Lower leg skin (tissue), 4 donors: ENCODE results near the gene VSIG1. TPM values are rescaled to one million over a fixed set of nuclear protein-coding genes. Genes with fewer than 3 reads are reported as not detected.

Experiments
- DNase-seq, 2 donors: peaks; one replicate each; pipeline ENCODE4 v3.0.0-alpha.2; 2019; ENCODE audit warnings: low spot score in 2 of 2
- H3K4me3 ChIP-seq: fragments of 200-600 bp; sonication (generic); 2 replicates; pipeline ENCODE4 v1.5.1; 2017; ENCODE audit warnings: mild to moderate bottlenecking, low read depth; ENCODE audit not compliant: poor library complexity, severe bottlenecking
- CTCF ChIP-seq, 3 donors: fragments of 450-650 bp; IDR thresholded peaks; one replicate each; pipeline ENCODE4 v1.5.1; 2016; ENCODE audit warnings: antibody characterized with exemption in 3 of 3, mild to moderate bottlenecking in 3 of 3, moderate library complexity in 2 of 3
- POLR2A ChIP-seq, 2 donors: fragments of 450-650 bp; IDR thresholded peaks; one replicate each; pipeline ENCODE4 v1.6.1; 2016 to 2017; ENCODE audit warnings: antibody characterized with exemption in 2 of 2, mild to moderate bottlenecking in 1 of 2, moderate library complexity in 1 of 2
- WGBS, 2 donors: methylation state at CpG; one replicate each; pipeline ENCODE4 v1.1.5; 2018; 5-methylcytosine and 5-hydroxymethylcytosine counted together
- intact Hi-C: fragments of 100-400 bp; cut with DNase I; formaldehyde crosslinking; loops from one replicate; pipeline ENCODE4 v1.15.0; 2023; ENCODE audit warnings: low total_unique reads
- total RNA-seq, 4 donors: library from RNA; depleted of rRNA; stranded (reverse); fragments of >200 nt; gene quantifications; one replicate each; pipeline ENCODE4 v1.1.0, GENCODE V29; 2016

VSIG1 gene
- total RNA-seq, 4 donors from 2014 or later: 1.2 to 1.6 TPM; not detected in 2

- intact Hi-C loops: no loop called here
- TF ChIP-seq CTCF (IDR thresholded peaks at IDR 0.05) (no peak), POLR2A (IDR thresholded peaks at IDR 0.05) (no peak)
- DNase-seq: no peak
- 67 to 81% methylated on average over 1 of the region's 1 CpG for WGBS, 2 donors
- H3K4me3 ChIP-seq: no peak overlapping the region
Observed at GRCh38 chrX:108028854-108029253, 16.0 kb upstream of the VSIG1 start.

- DNase-seq: no peak
- intact Hi-C loops: no loop called here
- WGBS, 2 donors: 75 to 81% methylated on average over 5 of the region's 5 CpGs
- no peak overlapping the region for H3K4me3 ChIP-seq
- TF ChIP-seq POLR2A (IDR thresholded peaks at IDR 0.05) (no peak), CTCF (IDR thresholded peaks at IDR 0.05) (no peak)
Observed at GRCh38 chrX:108029928-108030711, 14.7 kb upstream of the VSIG1 start.

GRCh38 chrX:108032944-108033343 is 11.9 kb upstream of the VSIG1 start:
- no peak overlapping the region for H3K4me3 ChIP-seq
- no peak for TF ChIP-seq POLR2A (IDR thresholded peaks at IDR 0.05)
- no peak for TF ChIP-seq CTCF (IDR thresholded peaks at IDR 0.05)
- 89 to 96% methylated on average over 4 to 5 of the region's 5 CpGs for WGBS, 2 donors
- no peak for DNase-seq
- intact Hi-C loops: no loop called here

- TF ChIP-seq CTCF (IDR thresholded peaks at IDR 0.05): no peak
- no peak for TF ChIP-seq POLR2A (IDR thresholded peaks at IDR 0.05)
- intact Hi-C loops: no loop called here
- no peak for DNase-seq
- 62 to 69% methylated on average over 2 to 3 of the region's 3 CpGs for WGBS, 2 donors
- no peak overlapping the region for H3K4me3 ChIP-seq
Observed at GRCh38 chrX:108033890-108034289, 11.0 kb upstream of the VSIG1 start.

GRCh38 chrX:108034725-108035124 is 10.1 kb upstream of the VSIG1 start:
- no peak overlapping the region for H3K4me3 ChIP-seq
- TF ChIP-seq CTCF (IDR thresholded peaks at IDR 0.05): no peak
- TF ChIP-seq POLR2A (IDR thresholded peaks at IDR 0.05): no peak
- intact Hi-C loops: no loop called here
- no peak for DNase-seq
- 73 to 88% methylated on average over 3 of the region's 3 CpGs for WGBS, 2 donors
